Naive thymus-derived CD8-positive, alpha-beta T cell (primary cell): Measurements from ENCODE around the gene NDEL1. TPM values are rescaled to one million over a fixed set of nuclear protein-coding genes. Genes with fewer than 3 reads are reported as not detected.
"Not testable (repeated sequence)": the region's sequence is repeated elsewhere in the genome, so short reads cannot be mapped to it uniquely, and the experiment has no call there.

ENCODE experiments used
- ATAC-seq, 2 donors: fragments of 150-1000 bp; cut with Tn5 transposase in 1 of 2; sonication (Bioruptor Pico), chemical (Tn5 transposase) in 1 of 2; 1 replicate in 1 of 2; 2 replicates in 1 of 2; pipeline ENCODE4 v1.10.0; 2021; ENCODE audit warnings: mild to moderate bottlenecking in 2 of 2, moderate library complexity in 2 of 2
- POLR2A ChIA-PET: fragments of 350-600 bp; sonication (Branson Sonifier 250); formaldehyde crosslinking; loops from one replicate; lab custom pipeline; 2021; ENCODE audit warnings: antibody characterized with exemption; lab: Charles Lee
- DNase-seq, 10 donors: peaks; one replicate each; pipeline versions ENCODE4 v3.0.0 to v3.0.0-alpha.2; 2020 to 2022
- H3K27ac Mint-ChIP-seq, 10 donors: one replicate each; pipeline ENCODE4 v1.8.0; 2020 to 2022; ENCODE audit warnings: mild to moderate bottlenecking in 10 of 10, mixed read lengths in 10 of 10, moderate library complexity in 4 of 10, inconsistent platforms in 1 of 10
- H3K27me3 Mint-ChIP-seq, 5 donors: one replicate each; pipeline ENCODE4 v1.8.0; 2021 to 2022; ENCODE audit warnings: mixed read lengths in 5 of 5
- H3K36me3 Mint-ChIP-seq, 3 donors: one replicate each; pipeline ENCODE4 v1.8.0; 2020 to 2022; ENCODE audit warnings: mixed read lengths in 3 of 3, mild to moderate bottlenecking in 2 of 3, inconsistent platforms in 1 of 3
- H3K4me1 Mint-ChIP-seq, 4 donors: one replicate each; pipeline ENCODE4 v1.8.0; 2021 to 2022; ENCODE audit warnings: mixed read lengths in 4 of 4
- H3K4me3 Mint-ChIP-seq, 10 donors: one replicate each; pipeline ENCODE4 v1.8.0; 2020 to 2022; ENCODE audit warnings: mild to moderate bottlenecking in 10 of 10, mixed read lengths in 10 of 10, moderate library complexity in 6 of 10, inconsistent platforms in 1 of 10
- H3K9me3 Mint-ChIP-seq, 9 donors: one replicate each; pipeline ENCODE4 v1.8.0; 2020 to 2022; ENCODE audit warnings: mixed read lengths in 9 of 9, mild to moderate bottlenecking in 3 of 9, inconsistent platforms in 1 of 9, moderate library complexity in 1 of 9
- polyA plus RNA-seq, 3 donors: library from polyadenylated mRNA; unstranded; fragments of 300-500 nt; fragmentation: Illumina TruSeq; gene quantifications; one replicate each; pipeline ENCODE4 v1.2.3, GENCODE V29; 2021
- total RNA-seq, 8 experiments: library from RNA in 2 of 8; stranded (reverse) in 2 of 8; gene quantifications; one replicate each; pipeline ENCODE4 v1.2.3 and lab custom pipeline; 2021 to 2026

The NDEL1 gene, protein sequence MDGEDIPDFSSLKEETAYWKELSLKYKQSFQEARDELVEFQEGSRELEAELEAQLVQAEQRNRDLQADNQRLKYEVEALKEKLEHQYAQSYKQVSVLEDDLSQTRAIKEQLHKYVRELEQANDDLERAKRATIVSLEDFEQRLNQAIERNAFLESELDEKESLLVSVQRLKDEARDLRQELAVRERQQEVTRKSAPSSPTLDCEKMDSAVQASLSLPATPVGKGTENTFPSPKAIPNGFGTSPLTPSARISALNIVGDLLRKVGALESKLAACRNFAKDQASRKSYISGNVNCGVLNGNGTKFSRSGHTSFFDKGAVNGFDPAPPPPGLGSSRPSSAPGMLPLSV
- total RNA-seq (100 to 1,000 TPM in 1 of 2 experiments, 10 to 100 TPM in 1; 99.8 to 113 TPM), polyA plus RNA-seq (10 to 100 TPM; 40.3 to 56.8 (median 47.8) TPM), total RNA-seq (lab: John Stamatoyannopoulos, UW) (58.5 to 212 (median 89.3) reads per million in 6 experiments)

DNA sequence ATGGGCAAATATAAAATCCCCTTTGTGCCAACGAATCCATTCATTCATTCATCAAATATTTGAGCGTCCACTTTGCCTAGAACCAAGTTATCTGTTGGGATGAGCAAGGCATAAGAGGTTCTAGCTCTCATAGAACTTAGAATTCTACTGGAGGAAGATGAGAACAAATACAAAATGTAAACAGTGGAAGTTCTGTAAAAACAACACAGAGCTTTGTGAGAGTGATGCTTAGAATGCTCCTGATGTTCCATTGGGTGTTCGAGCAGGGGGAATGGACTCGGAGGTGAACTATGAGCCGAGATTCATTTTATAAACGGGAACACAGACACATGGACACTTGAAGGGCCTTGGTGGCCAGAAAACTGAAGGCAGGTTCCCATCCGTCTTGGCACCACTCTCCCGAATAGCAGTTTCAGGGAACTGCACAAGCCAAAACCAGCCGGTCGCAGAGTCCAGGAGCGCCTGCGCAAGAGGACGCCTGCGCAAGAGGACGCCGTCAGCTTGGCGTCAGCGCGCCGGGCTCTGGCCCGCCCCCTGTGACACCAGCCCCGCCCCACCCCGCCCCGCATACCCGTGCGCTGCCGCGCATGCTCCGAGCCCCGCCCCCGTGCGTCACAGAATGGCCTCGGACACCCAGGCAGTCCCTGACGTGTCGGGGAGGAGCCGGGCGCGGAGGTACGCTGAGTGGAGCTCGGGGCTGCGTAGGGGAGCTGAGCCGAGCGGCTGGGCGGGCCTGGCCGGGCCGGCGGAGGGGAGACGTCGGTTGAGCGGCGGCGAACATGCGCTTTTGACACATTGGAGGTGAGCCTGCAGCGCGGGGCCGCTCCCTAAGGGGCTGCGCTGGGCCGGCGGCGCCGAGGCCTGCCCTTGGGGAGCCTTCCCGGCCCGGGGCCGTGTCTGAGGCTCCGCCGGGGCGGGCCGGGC, at the start of gene NDEL1:
Gene NDEL1, plus strand, starts transcription at position 640 of the 924 bp plus-strand sequence. CDS start 8,388 bp downstream, outside the sequence.
- Mint-ChIP-seq H3K36me3 (peaks cover 0 to 20% (median 3%) of the 10 kb centered on the region in 3 donors), H3K27me3 (no peaks in the 10 kb centered on the region), H3K4me1 (peaks cover 11 to 44% (median 33%) of the 10 kb centered on the region in 4 donors), H3K4me3 (peak within 1 kb of the TSS; percentile 92 to 100 (median 96)), H3K9me3 (no peaks in the 10 kb centered on the region), H3K27ac (peak within 1 kb of the TSS; percentile 83 to 100 (median 98))
- peak; percentile 94 to 99 (median 99) for DNase-seq
- peak; percentile 94 to 95 for ATAC-seq
- POLR2A ChIA-PET: interaction anchor here (0.7 to 1.5 kb wide), 6 partner anchors 49 to 785 kb away, joined by 3 to 11 read pairs (median 4); partner anchors contain the start of genes ATP1B2 and RPL26

DNA sequence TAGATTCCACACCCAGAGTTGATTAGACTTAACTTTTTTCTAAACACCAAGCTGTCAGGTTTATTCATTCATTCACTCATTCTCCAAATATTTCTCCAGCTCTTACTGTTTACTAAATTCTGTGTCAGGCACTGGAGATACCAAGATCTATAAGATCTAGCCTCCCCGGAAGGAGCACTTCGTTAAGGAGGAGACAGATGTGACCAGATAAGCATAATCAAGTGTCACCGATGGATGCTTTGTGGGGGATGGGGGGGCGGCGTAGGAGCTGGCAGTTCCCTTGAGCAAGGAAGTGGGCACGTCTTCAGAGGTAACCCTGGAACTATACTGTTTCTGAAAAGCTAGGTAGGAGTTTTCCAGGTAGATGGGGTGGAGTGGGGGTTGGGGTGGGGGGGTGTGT, 48.8 kb upstream of the NDEL1 start:
- H3K4me3 Mint-ChIP-seq: peak overlapping the region in 2 of 10 donors; percentile 5 to 37
- peak overlapping the region in 7 of 10 donors; percentile 20 to 83 (median 44) for H3K27ac Mint-ChIP-seq
- peaks cover 0 to 11% (median 6%) of the 10 kb centered on the region in 3 donors for H3K36me3 Mint-ChIP-seq
- POLR2A ChIA-PET: interaction anchor here (0.6 to 0.7 kb wide), 2 partner anchors 49 to 361 kb away, joined by 3 read pairs; partner anchors contain the start of gene NDEL1
- no peaks in the 10 kb centered on the region for H3K27me3 Mint-ChIP-seq
- no peaks in the 10 kb centered on the region for H3K9me3 Mint-ChIP-seq
- ATAC-seq (no peak), DNase-seq (no peak)
- peaks cover 12 to 47% (median 43%) of the 10 kb centered on the region in 4 donors for H3K4me1 Mint-ChIP-seq

DNA sequence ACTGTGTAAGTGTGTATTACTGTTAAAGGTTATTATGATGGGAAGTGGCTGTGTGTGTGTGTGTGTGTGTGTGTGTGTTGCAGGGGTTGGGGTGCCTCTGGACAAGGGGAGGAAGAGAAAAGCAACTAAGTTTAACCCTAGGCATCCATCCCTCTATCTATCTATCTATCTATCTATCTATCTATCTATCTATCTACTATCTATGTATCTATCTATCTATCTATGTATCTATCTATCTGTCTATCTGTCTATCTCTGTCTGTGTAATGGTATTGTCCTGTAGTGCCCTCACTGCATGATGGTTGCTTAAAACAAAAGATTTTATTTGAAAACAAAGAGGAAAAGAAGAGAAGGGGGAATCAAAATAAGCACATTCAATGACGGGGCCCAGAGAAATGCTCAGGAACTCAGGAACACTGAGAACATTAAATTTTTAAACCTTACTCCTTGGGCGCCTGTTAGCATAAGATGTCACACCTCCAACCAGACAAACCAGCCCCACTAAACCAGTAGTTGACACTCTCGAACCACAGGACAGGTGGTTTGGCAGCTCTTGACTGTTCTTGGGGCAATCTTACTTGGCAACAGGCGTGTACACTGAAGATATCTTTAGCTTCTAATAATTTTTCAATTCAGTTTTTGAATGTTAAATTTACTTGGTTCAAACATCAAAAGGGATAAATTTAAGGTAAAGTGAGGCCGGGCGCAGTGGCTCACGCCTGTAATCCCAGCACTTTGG, 47.6 kb upstream of the NDEL1 start:
- Mint-ChIP-seq H3K27me3 (no peaks in the 10 kb centered on the region), H3K36me3 (peaks cover 0 to under 1% (median under 1%) of the 10 kb centered on the region in 3 donors), H3K27ac (peak overlapping the region in 5 of 10 donors; percentile 5 to 90 (median 44)), H3K4me1 (peaks cover 12 to 36% (median 34%) of the 10 kb centered on the region in 4 donors), H3K9me3 (no peaks in the 10 kb centered on the region), H3K4me3 (peak overlapping the region in 3 of 10 donors; percentile 6 to 68 (median 35))
- DNase-seq (peak in 1 of 10 donors; percentile 58), ATAC-seq (no peak)
- POLR2A ChIA-PET: no interaction called here

DNA sequence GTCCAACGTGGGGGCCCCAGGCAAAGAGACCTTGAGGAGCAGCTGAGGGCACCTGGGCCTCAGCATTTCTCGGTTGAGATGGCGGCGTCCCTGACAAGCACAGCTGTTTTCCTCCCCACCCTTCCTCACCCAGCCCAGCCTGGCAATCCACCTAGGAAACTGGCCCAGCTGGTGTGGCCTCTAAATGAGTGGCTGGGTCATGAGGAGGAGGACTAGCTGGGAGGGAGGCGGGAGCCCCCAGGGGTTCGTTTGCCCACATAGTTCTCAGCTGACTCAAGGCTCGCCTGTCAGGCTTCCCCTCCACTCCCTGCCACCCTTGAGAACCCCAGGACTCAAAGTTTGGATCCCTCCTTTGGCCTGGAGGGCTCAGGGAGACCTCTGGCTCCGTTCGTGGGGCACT, 44.0 kb upstream of the NDEL1 start:
- Mint-ChIP-seq H3K27ac (peak overlapping the region in 2 of 10 donors; percentile 55 to 90), H3K27me3 (peaks cover 0 to 1% (median 0%) of the 10 kb centered on the region in 5 donors), H3K4me1 (peaks cover 11 to 30% (median 23%) of the 10 kb centered on the region in 4 donors), H3K4me3 (no peak overlapping the region), H3K36me3 (no peaks in the 10 kb centered on the region), H3K9me3 (no peaks in the 10 kb centered on the region)
- POLR2A ChIA-PET: interaction anchor here (1.6 kb wide), 1 partner anchor 8 kb away, joined by 6 read pairs; no protein-coding TSS in a partner anchor
- no peak for ATAC-seq
- DNase-seq: no peak

DNA sequence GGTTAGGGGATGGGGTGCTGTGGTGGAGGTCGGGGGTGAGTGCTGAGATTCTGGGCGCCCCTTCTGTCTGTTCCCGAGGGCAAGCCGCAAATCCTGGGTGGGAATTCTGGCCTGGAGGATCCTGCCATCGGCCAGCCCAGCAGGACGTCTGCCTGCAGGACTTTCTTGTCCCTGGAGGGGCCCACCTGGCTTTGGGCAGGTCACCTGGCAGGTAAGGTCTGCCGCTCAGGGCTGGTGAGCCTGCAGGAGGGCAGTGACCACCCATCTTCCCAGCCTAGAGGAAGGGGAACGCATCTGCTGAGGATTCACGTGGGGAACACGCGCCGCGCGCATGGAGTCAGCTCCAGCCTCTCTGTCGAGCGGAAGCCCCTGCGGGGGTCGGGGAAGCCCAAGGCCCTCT, 43.4 kb upstream of the NDEL1 start:
- peaks cover 9 to 28% (median 21%) of the 10 kb centered on the region in 4 donors for H3K4me1 Mint-ChIP-seq
- ATAC-seq: no peak
- POLR2A ChIA-PET: interaction anchor here (1.6 kb wide), 1 partner anchor 8 kb away, joined by 6 read pairs; no protein-coding TSS in a partner anchor
- no peak overlapping the region for H3K4me3 Mint-ChIP-seq
- H3K27me3 Mint-ChIP-seq: peaks cover 0 to 2% (median 0%) of the 10 kb centered on the region in 5 donors
- DNase-seq: no peak
- H3K9me3 Mint-ChIP-seq: no peaks in the 10 kb centered on the region
- peak overlapping the region in 3 of 10 donors; percentile 60 to 90 (median 69) for H3K27ac Mint-ChIP-seq
- H3K36me3 Mint-ChIP-seq: no peaks in the 10 kb centered on the region

DNA sequence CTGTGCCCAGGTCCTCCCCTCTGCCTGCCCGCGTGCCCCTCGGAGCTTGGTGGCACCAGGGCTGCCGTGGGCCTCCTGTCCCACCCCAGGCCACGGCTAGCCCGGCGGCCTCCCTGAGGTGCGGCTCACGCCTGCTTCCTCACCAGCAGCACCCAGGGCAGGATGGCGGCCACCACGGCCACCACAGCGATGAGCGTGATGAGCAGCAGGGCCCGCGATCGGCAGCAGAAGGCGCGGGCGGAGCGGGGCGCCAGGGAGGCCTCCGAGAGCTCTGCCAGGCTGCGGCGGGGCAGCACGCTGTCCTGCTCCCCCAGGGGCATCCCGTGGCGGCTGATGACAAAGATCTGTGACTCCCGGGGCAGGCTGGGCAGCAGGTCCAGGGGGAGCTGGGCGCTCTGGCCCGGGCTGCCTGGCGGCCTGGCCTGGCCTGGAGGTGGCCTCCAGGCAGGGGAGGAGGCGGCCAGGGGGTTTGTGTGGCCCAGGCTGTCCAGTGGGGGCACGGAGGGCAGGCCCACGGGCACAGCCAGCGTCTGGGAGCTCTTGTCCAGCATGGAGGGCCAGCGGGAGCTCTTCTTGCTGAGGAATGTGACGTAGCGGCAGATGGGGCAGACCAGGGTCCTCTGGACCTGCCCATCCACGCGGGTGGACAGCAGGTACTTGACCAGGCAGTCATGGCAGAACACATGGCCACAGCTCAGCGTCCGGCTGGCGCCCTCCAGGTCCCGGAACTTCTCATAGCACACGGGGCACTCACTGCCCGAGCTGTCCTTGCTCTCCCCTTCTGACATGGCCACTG, 42.8 kb upstream of the NDEL1 start:
- H3K36me3 Mint-ChIP-seq: no peaks in the 10 kb centered on the region
- H3K4me3 Mint-ChIP-seq: peak overlapping the region in 1 of 10 donors; percentile 58
- DNase-seq: no peak

DNA sequence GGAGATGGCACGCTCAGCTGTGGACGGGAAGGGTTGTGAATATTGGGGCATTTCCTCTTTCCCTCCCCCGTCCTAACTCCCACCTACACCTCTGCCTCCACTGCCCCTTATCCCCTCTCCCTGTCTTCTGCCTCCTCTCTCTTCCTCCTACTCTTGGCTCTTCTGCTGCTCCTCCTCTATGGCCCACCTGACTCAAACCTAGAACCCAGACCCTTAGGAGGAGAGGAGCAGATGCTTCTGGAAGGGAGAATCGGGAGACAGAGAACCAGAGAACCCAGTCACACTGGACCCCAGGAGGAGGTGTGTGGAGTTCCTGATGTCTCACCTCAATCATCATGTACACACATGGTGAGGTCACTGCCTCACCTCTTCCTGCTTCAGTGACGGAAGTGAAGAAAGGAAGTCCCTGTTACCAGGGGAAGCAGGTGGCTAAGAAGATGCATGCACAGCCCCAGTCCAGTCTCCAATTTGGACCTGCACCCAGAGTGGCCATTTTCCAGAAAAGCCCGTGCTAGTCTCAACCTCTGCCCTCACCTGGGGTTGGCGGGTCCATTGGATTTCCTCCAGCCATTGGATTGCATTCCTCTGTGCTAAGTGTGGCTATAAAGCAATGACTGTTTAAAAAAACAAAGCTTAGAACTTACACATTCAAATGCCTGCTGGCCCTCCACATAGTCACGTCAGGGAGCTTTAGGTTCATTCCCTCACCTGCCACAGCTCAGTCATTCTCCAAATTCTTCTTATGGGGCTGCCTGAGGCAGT, 42.0 kb upstream of the NDEL1 start:
- ATAC-seq (peak; percentile 97 to 99), DNase-seq (peak in 9 of 10 donors; percentile 22 to 78 (median 55))
- peak overlapping the region in 9 of 10 donors; percentile 24 to 67 (median 58) for H3K4me3 Mint-ChIP-seq
- POLR2A ChIA-PET: interaction anchor here (1.3 to 1.4 kb wide), 2 partner anchors 10 to 11 kb away, joined by 7 to 8 read pairs; partner anchors contain the start of gene RPL26
- no peaks in the 10 kb centered on the region for H3K36me3 Mint-ChIP-seq
- peaks cover 0 to 7% (median 3%) of the 10 kb centered on the region in 5 donors for H3K27me3 Mint-ChIP-seq
- H3K9me3 Mint-ChIP-seq: no peaks in the 10 kb centered on the region
- peak overlapping the region; percentile 82 to 99 (median 97) for H3K27ac Mint-ChIP-seq
- peaks cover 9 to 18% (median 12%) of the 10 kb centered on the region in 4 donors for H3K4me1 Mint-ChIP-seq

More for the DNA sequence above, 42.8 kb upstream of the NDEL1 start:
- no peaks in the 10 kb centered on the region for H3K9me3 Mint-ChIP-seq
- POLR2A ChIA-PET: interaction anchor here (1.4 to 1.6 kb wide), 2 partner anchors 9 kb away, joined by 6 to 8 read pairs; no protein-coding TSS in a partner anchor
- H3K27me3 Mint-ChIP-seq: peaks cover 0 to 3% (median 2%) of the 10 kb centered on the region in 5 donors
- H3K4me1 Mint-ChIP-seq: peaks cover 9 to 23% (median 16%) of the 10 kb centered on the region in 4 donors
- ATAC-seq: no peak
- peak overlapping the region in 9 of 10 donors; percentile 82 to 99 (median 97) for H3K27ac Mint-ChIP-seq

DNA sequence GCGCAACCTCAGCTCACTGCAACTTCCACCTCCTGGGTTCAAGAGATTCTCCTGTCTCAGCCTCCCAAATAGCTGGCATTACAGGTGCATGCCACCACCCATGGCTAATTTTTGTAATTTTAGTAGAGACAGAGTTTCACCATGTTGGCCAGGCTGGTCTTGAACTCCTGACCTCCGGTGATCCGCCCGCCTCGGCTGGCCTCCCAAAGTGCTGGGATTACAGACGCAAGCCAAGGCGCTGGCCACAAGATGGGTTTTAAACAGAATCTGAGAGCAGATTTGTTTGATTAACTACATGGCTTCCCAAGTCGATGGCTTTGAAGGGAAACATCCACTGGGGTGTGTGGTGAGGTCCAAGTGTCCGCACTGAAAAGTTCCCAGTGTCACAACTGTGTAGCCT, 41.2 kb upstream of the NDEL1 start:
- DNase-seq, H3K36me3 Mint-ChIP-seq, H3K4me3 Mint-ChIP-seq, ATAC-seq, H3K27me3 Mint-ChIP-seq, H3K9me3 Mint-ChIP-seq: not testable (repeated sequence)
- POLR2A ChIA-PET: interaction anchor here (1.3 to 1.4 kb wide), 2 partner anchors 11 to 12 kb away, joined by 7 to 8 read pairs; partner anchors contain the start of gene RPL26
- H3K27ac Mint-ChIP-seq: peak overlapping the region in 6 of 10 donors; percentile 62 to 99 (median 96)
- peaks cover 9 to 18% (median 12%) of the 10 kb centered on the region in 4 donors for H3K4me1 Mint-ChIP-seq

DNA sequence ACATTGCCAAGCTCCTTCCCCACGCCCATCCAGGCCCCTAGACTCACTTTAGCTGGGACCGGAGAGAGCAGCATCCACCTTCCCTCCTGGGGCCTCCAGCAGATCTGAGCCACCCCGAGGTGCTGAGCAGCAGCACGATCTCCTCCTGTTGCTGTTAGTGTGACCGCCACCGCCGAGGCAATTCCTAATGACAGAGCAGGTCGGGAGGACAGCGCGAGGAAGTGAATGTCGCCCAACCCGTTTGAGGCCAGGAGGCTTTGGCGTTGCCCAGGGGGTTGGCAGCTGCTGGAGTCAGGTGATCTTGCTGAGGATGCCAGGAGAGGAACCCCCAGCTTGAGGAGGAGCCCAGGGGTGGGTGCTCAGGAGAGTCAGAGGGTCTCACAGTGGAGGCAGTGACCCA, 38.0 kb upstream of the NDEL1 start, which contains the start of gene RNF222:
Gene RNF222, minus strand, starts transcription at position 192 of the 400 bp plus-strand sequence. CDS start 4,366 bp downstream, outside the sequence.
- peak within 1 kb of the TSS in 4 of 10 donors; percentile 25 to 79 (median 34) for H3K27ac Mint-ChIP-seq
- POLR2A ChIA-PET: no interaction called here
- no peak for ATAC-seq

DNA sequence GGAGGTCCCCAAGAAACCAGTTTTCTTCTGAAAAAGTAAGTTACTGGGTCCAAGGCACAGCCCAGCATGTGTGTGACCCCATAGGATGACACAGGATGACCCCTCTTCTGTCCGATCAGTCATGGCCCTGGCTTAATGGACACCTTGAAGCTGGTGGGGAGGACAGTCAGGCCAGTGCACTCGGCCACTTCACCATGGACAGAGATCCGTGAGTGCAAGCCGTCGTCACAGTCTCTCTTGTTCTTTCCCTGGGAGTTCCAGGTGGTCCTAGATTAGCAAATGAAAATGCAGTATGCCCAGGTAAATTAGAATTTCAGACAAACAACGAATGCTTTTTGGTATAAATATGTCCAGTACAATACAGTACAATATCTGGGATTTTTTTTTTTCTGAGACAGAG, 36.7 kb upstream of the NDEL1 start:
- POLR2A ChIA-PET: no interaction called here
- Mint-ChIP-seq H3K4me1 (peaks cover 4 to 5% (median 4%) of the 10 kb centered on the region in 4 donors), H3K27me3 (peaks cover 17 to 32% (median 25%) of the 10 kb centered on the region in 5 donors), H3K27ac (no peak overlapping the region), H3K4me3 (no peak overlapping the region), H3K9me3 (no peaks in the 10 kb centered on the region), H3K36me3 (peaks cover 0 to 2% (median 0%) of the 10 kb centered on the region in 3 donors)
- DNase-seq (no peak), ATAC-seq (no peak)

More for the DNA sequence above, 38.0 kb upstream of the NDEL1 start, which contains the start of gene RNF222:
- Mint-ChIP-seq H3K9me3 (no peaks in the 10 kb centered on the region), H3K4me1 (peaks cover 9 to 15% (median 12%) of the 10 kb centered on the region in 4 donors), H3K36me3 (peaks cover 0 to 1% (median 0%) of the 10 kb centered on the region in 3 donors), H3K27me3 (peaks cover 13 to 24% (median 20%) of the 10 kb centered on the region in 5 donors), H3K4me3 (no peak within 1 kb of the TSS)
- DNase-seq: no peak
